Measurements from ENCODE around the gene ADPRH. TPM values are rescaled to one million over a fixed set of nuclear protein-coding genes. Genes with fewer than 3 reads are reported as not detected.

ADPRH gene
- total RNA-seq, 4 donors from 2014 or later = 1.3 to 3.9 (median 2.3) TPM

DNA sequence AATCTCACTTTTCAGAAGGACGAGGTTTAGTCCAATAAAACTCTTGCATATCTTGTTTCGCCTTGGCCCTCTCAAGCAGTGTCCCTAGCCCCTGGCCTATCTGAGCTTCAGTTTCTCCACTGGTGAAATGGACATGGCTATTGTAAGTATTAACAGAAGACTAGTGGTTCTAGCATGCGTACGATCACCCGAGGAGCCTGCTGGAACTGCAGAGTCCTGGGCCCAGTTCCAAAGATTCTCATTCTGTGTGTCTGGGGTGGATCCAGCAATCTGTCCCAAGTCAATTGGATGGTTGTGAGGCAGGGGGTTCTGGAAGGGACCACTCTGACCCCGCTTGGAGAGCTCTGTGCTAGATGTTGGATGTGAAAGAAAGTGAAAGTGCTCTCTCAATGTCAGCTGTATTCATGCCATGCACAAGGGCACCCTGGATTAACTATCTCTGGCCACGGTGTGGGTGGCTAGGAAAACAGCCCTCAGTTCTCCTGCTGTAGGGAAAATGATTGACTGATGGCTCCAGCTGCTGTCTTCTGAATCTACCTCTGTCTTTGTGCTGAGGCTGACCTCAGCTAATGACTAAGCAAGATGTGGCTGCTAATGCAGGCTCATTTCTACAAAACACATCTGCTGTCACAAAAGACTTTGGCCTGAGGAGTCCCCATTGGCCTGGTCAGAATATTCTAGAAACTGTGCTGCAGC lies 16.5 kb downstream of the ADPRH start:
- TF ChIP-seq POLR2A (IDR thresholded peaks at IDR 0.05) (no peak), EP300 (IDR thresholded peaks at IDR 0.05) (no peak), POLR2AphosphoS5 (IDR thresholded peaks at IDR 0.05) (no peak)
- TF ChIP-seq, protein P1, sequence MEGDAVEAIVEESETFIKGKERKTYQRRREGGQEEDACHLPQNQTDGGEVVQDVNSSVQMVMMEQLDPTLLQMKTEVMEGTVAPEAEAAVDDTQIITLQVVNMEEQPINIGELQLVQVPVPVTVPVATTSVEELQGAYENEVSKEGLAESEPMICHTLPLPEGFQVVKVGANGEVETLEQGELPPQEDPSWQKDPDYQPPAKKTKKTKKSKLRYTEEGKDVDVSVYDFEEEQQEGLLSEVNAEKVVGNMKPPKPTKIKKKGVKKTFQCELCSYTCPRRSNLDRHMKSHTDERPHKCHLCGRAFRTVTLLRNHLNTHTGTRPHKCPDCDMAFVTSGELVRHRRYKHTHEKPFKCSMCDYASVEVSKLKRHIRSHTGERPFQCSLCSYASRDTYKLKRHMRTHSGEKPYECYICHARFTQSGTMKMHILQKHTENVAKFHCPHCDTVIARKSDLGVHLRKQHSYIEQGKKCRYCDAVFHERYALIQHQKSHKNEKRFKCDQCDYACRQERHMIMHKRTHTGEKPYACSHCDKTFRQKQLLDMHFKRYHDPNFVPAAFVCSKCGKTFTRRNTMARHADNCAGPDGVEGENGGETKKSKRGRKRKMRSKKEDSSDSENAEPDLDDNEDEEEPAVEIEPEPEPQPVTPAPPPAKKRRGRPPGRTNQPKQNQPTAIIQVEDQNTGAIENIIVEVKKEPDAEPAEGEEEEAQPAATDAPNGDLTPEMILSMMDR (IDR thresholded peaks at IDR 0.05) = no peak
- Histone ChIP-seq H3K27ac (no peak overlapping the region), H3K4me3 (peak overlapping the region; percentile 18), H3K36me3 (no peaks in the 10 kb centered on the region), H3K27me3 (no peaks in the 10 kb centered on the region), H3K9me3 (no peaks in the 10 kb centered on the region), H3K4me1 (no peaks in the 10 kb centered on the region)
- WGBS = 78% methylated on average over 7 of the region's 7 CpGs
- peak in 1 of 2 donors; percentile 37 for DNase-seq (ENCODE audit: low spot score in 2 of 2)

DNA sequence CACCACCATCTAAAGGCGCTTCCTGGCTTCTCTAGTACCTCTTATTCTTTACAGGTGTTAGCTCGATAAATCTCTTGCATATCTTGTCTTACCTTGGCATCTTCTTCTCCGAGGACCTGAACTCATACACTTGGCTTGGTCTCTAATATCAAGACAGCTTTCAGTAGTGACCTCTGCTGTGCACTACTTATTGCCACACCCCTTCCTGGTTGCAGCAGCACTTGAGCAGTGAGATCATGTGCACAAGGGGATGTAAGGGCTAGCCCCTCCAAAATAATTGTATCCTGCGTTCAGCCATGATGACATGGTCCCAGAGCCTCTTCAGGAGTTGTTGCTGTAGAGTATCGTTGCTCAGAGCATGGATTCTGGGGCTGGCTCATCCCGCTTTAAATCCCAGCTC lies 17.1 kb downstream of the ADPRH start:
- peak in 1 of 2 donors; percentile 24 for DNase-seq (ENCODE audit: low spot score in 2 of 2)
- Histone ChIP-seq H3K4me3 (no peak overlapping the region), H3K27me3 (no peaks in the 10 kb centered on the region), H3K36me3 (no peaks in the 10 kb centered on the region), H3K4me1 (no peaks in the 10 kb centered on the region), H3K9me3 (no peaks in the 10 kb centered on the region), H3K27ac (no peak overlapping the region)
- WGBS = 76% methylated on average over 6 of the region's 6 CpGs
- no peak for TF ChIP-seq POLR2A (IDR thresholded peaks at IDR 0.05)
- TF ChIP-seq EP300 (IDR thresholded peaks at IDR 0.05) = no peak
- TF ChIP-seq, protein P1 (IDR thresholded peaks at IDR 0.05) = no peak
- TF ChIP-seq POLR2AphosphoS5 (IDR thresholded peaks at IDR 0.05) = no peak

DNA sequence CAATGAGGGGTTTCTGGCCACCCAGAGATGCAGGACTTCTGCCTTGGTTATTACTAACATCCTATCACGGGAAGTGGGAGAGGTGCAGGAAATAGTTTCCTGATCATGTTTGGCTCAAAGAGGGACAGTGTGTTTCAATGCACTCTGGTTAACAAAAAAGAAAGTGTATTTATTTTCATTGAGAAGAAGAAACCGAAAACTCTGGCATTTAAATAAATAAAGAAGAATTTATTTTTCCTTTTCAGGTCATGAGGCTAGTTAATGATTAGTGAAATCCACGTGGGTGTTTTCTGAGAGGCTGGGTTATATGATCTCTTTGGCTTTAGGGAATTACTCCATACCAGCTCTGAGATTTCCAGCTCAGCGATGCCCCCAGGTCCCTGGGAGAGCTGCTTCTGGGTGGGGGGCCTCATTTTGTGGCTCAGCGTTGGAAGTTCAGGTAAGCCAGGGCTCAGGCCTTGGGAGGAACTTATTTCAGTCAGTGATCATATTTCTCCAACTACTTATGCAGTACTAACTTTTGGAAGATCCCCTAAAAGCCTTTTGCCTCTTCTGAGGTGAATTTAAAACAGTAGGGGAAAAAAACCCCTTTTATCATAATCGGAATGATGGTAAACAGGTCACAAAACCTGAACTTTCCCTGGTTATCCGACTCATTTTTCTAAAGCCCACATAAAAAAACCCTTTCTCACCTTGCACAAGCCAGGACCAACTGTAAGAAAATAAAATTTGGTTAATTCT lies 18.4 kb downstream of the ADPRH start, which contains the start of gene PLA1A:
Gene PLA1A (plus strand): TSS at position 338 of the 741 bp plus-strand sequence. CDS start 29 bp downstream, at position 367.
- WGBS = 64% methylated on average over 7 of the region's 7 CpGs
- Histone ChIP-seq H3K27me3 (no peaks in the 10 kb centered on the region), H3K27ac (peak within 1 kb of the TSS; percentile 44)

DNA sequence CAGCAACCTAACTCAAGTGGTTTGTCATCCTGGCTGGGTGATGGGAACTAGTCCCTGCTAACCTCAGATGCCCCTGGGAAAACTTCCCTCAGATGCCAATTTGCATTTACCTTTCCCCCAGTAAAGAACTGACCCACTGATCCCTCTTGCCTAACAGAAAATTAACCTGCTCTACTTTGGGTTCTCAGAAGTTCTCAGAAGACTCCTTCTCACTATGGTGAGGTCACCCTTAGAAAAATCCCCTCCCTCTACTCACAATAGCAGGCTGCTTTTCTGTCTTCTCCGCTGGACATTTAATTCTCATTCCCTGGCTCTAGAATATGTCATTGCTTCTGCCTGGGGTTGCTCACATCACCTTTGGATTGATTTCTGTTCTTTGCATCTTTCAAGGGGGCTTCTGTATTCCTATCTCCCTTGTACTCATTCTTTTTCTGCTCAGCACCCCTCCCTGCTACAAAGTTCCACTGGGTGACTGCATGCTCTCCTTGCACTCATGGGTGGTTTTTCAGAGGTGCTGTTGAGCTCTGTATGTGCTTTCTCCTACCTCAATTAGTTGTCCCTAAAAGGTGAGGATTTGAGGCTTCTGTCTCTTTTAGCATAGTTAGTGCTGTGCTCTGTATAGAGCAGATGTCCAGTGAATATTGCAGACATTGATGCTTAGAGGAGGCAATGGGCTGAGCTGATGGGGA lies 19.3 kb downstream of the ADPRH start:
- Histone ChIP-seq H3K4me3 (no peak overlapping the region), H3K27me3 (no peaks in the 10 kb centered on the region), H3K27ac (no peak overlapping the region), H3K4me1 (no peaks in the 10 kb centered on the region), H3K36me3 (no peaks in the 10 kb centered on the region), H3K9me3 (no peaks in the 10 kb centered on the region)
- 97% methylated on average over 1 of the region's 1 CpG for WGBS
- TF ChIP-seq, protein P1 (IDR thresholded peaks at IDR 0.05) = no peak
- TF ChIP-seq EP300 (IDR thresholded peaks at IDR 0.05) (no peak), POLR2AphosphoS5 (IDR thresholded peaks at IDR 0.05) (no peak), POLR2A (IDR thresholded peaks at IDR 0.05) (no peak)
- peak in 1 of 2 donors; percentile 12 for DNase-seq (ENCODE audit: low spot score in 2 of 2)

More for the DNA sequence above, 18.4 kb downstream of the ADPRH start, which contains the start of gene PLA1A:
- Histone ChIP-seq H3K4me1 (no peaks in the 10 kb centered on the region), H3K4me3 (no peak within 1 kb of the TSS), H3K9me3 (no peaks in the 10 kb centered on the region), H3K36me3 (no peaks in the 10 kb centered on the region)
- DNase-seq (ENCODE audit: low spot score in 2 of 2) = peak in 1 of 2 donors; percentile 20
- TF ChIP-seq POLR2AphosphoS5 (IDR thresholded peaks at IDR 0.05) = no peak
- TF ChIP-seq POLR2A (IDR thresholded peaks at IDR 0.05) = no peak
- TF ChIP-seq, protein P1 (IDR thresholded peaks at IDR 0.05) = no peak
- TF ChIP-seq EP300 (IDR thresholded peaks at IDR 0.05) = no peak

Data from suprapubic skin (tissue), 4 donors.